ENCODE measurements around the gene ZNF280D.
"Not testable (repeated sequence)": the region's sequence is repeated elsewhere in the genome, so short reads cannot be mapped to it uniquely, and the experiment has no call there.

Gene ZNF280D, protein sequence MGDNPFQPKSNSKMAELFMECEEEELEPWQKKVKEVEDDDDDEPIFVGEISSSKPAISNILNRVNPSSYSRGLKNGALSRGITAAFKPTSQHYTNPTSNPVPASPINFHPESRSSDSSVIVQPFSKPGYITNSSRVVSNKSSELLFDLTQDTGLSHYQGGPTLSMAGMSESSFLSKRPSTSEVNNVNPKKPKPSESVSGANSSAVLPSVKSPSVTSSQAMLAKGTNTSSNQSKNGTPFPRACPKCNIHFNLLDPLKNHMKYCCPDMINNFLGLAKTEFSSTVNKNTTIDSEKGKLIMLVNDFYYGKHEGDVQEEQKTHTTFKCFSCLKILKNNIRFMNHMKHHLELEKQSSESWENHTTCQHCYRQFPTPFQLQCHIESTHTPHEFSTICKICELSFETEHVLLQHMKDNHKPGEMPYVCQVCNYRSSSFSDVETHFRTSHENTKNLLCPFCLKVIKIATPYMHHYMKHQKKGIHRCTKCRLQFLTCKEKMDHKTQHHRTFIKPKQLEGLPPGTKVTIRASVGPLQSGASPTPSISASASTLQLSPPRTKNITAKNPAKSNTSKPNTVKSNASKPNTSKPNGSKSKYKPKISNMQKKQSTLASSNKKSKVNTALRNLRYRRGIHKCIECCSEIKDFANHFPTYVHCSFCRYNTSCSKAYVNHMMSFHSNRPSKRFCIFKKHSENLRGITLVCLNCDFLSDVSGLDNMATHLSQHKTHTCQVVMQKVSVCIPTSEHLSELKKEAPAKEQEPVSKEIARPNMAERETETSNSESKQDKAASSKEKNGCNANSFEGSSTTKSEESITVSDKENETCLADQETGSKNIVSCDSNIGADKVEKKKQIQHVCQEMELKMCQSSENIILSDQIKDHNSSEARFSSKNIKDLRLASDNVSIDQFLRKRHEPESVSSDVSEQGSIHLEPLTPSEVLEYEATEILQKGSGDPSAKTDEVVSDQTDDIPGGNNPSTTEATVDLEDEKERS

DNA sequence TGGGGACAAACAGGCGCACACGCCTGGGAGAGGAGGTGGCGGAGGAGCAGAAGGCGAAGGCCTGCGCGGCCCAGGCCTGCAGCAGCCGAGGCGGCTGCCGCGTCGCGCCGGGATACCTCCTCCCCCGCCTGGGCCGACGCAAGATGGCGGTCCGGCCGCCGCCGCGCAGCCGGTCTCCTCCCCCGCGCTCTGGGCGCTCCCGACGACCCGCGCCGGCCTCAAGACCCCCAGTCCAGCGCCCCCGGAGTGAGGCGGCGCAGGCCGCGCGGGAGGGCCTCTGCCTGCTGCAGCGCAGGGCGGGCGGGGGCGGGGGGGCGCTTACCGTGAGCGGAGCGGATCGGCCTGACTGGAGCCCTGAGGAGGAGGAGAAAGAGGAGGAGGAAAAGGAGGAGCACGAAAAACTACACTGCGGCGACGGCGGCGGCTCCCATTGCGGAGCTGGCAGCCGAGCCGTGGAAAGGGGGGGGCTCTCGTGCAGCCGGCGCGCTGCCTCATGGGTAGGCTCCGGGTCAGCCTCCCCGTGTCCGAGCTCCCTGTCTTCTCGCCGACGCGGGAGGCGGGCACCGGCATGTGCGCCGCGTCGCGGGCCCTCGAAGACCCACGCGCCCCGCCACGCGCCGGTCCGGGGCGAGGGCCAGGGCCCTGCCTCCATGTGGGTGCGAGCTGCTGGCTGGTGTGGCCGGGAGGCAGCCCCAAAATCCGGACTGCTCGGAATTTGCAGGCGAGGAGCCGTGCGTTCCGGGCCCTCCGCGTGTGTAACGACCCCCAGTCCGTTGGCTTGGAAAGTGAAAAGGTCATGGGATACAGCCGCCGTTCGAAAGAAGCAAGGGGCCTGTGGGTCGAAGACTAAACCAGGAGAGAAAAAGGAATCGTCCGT, at the start of gene ZNF280D:
TSS of gene ZNF280D (minus strand) at position 374 of the 877 bp plus-strand sequence. CDS start 26,400 bp downstream, outside the sequence.
- peak; percentile 89 for DNase-seq (ENCODE audit: low spot score)

DNA sequence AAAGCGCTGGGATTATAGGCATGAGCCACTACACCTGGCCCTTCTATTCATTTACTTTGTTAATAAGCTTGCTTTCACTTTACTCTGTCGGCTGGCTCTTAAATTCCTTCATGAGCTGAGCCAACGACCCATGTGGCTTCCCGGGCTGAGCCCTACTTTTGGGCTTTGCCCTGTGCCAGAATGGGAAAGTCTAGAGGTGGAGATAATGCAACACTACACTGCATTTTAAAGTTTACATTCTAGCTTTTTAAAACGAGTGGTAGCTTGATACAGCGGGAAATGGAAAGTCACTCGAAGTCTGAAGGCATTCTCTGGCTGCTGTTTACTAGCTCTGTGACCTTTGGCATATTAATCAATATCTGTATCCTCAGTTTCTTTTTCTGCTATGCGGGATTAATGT, 49.0 kb upstream of the ZNF280D start:
- DNase-seq (ENCODE audit: low spot score), result no peak

DNA sequence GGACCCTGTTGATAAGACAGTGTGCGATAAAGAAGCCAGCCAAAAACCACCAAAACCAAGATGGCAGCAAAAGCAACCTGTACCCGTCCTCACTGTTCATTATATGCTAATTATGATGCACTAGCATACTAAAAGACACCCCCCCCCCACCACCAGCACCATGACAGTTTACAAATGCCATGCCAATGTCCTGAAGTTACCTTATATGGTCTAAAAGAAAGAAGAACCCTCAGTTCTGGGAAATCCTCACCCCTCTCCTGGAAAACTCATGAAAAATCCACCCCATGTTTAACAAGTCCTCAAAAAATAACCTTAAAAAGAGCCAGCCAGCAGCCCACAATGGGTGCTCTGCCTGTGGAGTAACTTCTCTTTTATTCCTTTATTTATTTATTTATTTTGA, 48.4 kb upstream of the ZNF280D start:
- no peak for DNase-seq (ENCODE audit: low spot score)

DNA sequence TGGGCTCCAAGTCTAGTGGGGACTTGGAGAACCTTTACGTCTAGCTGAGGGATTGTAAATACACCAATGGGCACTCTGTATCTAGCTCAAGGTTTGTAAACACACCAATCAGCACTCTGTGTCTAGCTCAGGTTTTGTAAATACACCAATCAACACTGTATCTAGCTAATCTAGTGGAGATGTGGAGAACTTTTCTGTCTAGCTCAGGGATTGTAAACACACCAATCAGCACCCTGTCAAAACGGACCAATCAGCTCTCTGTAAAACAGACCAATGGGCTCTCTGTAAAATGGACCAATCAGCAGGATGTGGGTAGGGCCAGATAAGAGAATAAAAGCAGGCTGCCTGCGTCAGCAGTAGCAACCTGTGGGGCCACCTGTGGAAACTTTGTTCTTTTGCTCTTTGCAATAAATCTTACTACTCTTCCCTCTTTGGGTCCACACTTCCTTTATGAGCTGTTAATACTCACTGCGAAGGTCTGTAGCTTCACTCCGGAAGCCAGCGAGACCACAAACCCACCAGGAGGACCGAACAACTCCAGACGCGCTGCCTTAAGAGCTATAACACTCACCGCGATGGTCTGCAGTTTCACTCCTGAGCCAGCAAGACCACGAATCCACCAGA, 46.9 kb upstream of the ZNF280D start:
- not testable (repeated sequence) for DNase-seq (ENCODE audit: low spot score)

DNA sequence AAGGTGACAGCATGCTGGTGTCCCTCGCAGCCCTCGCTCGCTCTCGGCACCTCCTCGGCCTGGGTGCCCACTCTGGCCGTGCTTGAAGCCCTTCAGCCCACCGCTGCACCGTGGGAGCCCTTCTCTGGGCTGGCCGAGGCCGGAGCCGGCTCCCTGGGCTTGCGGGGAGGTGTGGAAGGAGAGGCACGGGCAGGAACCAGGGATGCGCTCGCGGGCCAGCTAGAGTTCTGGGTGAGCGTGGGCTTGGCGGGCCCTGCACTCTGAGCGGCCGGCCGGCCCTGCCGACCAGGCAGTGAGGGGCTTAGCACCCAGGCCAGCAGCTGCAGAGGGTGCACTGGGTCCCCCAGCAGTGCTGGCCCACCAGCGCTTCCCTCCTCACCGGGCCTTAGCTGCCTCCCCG, 46.1 kb upstream of the ZNF280D start:
- not testable (repeated sequence) for DNase-seq (ENCODE audit: low spot score)

DNA sequence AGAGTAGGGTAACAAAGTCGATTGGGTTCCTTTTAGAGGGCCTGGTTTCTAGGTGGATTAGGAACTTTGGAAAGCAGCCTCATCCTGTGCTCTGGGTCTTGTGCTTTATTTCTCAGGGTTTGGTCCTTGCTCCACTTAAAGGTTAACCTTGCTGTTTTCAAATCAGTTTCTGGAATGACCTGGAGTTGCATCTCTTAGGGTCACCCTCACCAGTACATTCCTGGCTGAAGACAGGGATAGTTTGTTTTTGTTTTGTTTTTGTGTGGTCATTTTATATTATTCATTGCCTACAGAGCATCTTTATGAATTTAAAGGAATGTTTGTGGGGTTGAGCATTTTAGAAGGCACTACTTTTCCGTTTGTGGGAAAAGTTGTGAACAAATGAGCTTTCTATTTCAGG, 45.5 kb upstream of the ZNF280D start:
- no peak for DNase-seq (ENCODE audit: low spot score)

DNA sequence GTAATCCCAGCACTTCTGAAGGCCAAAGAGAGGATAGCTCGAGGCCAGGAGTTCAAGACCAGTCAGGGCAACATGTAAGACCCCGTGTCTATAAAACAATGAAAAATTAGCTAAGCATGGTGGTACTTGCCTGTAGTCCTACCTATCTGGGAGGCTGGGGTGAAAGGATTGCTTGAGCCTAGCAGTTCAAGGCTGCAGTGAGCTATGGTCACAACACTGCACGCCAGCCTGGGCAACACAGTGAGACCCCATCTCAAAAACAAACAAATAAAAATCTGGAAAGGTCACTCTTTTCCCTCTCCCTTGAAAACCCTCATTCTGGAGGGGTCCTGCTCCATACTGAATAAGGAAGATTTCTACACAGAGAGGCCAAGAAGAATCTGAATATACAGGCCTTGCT, 43.5 kb upstream of the ZNF280D start:
- DNase-seq (ENCODE audit: low spot score), result no peak

DNA sequence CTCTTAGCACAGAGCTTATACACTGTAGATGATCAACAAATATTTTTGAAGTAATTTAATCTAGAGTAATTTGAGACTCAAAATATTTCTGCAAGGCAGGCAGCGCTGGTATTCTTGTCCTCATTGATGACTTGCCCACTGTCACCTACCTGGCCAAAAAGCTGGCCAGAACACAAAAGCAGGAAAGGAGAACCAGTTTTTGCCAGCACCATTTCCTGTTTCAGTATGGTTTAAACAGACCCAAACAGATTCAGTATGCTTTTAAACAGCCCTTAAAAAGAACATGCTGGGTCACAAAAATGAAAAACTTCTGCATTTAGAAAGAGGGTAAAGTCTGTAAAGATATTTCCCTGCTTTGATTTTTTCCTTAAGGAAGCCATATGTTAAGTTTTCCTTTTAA, 42.3 kb upstream of the ZNF280D start:
- no peak for DNase-seq (ENCODE audit: low spot score)

DNA sequence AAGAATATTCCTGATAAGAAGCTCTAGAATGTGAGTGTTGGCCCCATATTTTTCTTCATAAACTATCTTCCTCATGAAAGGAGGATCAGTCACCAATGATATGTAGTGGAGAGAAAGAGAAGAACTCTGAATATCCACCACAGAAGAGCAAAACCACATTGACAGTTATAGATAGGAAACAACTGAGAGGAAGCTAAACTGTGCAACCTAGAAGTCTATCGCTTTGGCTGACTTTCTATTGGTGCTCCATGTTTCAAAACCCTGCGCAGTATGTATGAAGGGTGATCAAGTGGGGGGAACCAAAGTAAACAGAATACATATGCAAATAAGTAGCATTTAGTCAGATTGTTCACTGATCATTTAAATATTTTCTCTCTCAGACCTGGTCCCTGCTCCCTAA, 41.0 kb upstream of the ZNF280D start:
- no peak for DNase-seq (ENCODE audit: low spot score)

DNA sequence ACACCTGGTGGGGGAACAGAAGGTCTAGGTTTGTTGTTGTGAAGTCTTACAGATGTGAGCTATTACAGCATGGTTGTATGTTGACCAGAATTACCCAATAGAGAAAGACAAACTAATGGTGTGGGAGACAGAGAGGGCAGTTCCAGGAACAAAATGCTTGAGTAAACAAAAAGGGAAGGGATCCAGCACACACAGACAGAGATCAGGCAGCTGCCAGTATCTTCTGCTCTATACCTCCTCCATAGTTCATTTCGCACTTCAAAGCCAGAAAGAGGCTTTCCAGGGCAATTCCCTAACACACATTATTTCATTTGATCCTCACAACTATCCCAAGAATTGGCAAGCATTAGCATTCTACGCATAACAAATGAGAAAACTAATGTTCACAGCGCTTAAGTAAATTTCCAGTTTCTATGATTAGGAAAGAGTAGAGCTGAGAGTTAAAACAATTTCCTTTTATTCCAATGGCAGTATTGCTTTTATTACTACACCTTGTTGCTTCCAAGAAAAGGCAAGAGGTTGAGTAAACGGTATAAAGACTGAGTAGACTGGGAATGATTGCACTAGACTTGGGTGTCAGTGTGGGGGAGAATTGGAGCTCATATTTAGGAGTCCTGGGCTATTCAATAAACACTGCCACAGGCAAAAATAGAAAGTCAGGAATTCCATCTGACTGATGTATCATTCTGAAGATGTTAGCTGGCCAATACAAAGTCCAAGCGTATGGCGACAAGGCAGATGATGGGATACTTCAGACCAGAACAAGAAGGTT, 39.7 kb upstream of the ZNF280D start:
- no peak for DNase-seq (ENCODE audit: low spot score)

DNA sequence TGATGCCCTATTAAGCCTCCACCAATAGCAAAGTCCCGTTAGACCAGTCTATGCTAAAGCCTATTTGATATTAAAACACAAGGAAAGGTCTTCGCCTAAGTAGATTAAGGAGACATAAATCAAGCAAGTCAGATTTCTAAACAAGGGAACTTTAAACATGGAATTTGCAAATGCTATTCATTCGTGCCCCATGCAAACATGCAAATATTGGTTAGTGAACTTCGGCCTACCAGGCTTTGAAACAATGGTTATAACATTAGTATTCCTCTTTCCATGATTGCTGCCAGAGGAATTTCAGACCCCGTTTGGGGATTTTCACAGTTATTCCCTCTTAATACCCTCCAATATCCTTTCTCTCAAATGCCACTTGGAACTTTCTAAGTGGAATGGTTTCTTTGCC, 36.9 kb upstream of the ZNF280D start:
- DNase-seq (ENCODE audit: low spot score), result peak; percentile 18

DNA sequence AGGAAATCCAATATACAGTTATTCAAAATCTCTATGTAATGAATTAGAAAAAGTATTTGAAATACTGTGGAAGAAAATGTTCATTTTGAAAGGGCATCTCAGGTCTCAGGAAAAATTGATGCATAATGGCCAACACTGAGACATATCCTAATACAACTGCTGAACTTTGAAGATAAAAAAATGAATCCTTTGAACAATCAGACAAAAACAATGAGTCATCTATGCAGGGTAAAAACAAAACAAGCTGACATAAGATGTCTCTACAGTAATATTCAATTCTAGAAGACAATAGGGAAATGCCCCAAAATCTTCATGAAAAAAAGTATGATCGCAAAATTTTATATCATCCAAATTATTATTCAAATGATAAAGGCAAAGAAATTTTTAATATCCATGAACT, 34.0 kb upstream of the ZNF280D start:
- DNase-seq (ENCODE audit: low spot score), result no peak

DNA sequence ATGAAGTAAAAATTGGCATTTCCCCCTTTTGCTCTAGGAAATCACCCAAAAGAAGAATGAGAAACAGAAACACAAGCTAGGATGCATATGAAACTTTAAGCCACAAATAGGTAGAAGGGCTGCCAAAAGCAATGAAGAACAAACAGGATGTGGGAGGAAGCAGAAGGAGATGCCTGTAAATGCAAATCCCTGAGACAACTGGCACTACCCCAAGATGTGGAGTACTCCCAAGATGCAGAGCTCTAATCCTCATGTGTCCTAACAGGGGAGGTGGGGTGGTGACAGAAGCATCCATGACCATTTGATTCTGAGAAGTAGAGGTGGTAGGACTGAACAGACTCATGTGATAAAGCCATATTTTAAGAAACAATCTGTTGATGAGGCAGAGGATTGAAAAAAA, 31.9 kb upstream of the ZNF280D start:
- DNase-seq (ENCODE audit: low spot score), result peak; percentile 26

DNA sequence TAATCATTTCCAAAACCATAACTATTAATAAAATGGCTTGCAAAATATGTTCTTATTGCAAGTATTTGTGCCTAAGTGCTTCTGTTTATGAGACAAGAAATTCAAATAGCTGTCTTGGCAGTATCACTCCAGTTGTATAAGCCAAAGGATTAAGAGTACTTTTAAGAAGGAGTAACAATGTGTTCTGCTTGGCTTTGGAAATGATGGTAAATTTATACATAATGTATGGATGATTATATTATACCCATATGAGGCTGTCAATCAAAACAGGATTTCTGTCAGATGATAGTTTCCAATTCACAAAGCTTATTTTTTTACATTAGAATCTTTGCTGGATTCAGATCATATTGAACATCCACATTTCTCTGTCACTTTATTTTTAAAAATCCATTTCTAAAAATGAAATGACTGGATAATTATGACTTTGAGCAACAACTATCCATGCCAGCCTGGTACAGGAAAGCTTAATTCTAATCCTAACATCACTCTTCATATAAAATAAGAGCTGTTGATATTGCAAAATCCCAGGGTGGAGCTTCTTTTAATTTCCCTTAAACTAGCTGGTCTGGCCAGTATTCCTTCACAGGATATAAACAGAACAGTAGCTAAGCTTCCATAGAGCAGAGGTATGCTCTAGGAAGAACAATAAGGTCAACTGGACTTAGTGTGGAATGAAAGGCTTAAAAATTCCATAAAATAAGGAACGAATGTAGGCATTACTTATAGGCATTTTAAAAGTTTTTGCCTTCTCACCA, 30.0 kb upstream of the ZNF280D start:
- no peak for DNase-seq (ENCODE audit: low spot score)

DNA sequence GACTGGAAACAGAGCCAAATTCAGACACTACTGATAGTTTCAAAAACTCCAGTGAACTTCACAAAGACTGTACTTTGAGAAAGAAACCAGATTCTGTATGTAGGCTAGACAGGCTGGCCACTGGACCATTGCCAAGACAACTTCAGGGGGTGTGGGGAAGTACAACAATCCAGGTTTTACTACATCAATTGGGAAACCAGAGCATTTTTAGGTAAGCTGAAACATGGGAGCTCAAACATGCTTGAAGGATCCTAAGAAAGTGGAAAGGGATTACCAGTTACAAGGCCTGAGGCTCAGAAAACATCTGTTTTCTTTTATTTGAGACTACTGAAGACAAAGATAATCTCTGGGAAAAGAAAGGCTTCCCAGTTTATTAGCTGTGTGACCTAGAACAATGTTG, 26.9 kb upstream of the ZNF280D start:
- no peak for DNase-seq (ENCODE audit: low spot score)

DNA sequence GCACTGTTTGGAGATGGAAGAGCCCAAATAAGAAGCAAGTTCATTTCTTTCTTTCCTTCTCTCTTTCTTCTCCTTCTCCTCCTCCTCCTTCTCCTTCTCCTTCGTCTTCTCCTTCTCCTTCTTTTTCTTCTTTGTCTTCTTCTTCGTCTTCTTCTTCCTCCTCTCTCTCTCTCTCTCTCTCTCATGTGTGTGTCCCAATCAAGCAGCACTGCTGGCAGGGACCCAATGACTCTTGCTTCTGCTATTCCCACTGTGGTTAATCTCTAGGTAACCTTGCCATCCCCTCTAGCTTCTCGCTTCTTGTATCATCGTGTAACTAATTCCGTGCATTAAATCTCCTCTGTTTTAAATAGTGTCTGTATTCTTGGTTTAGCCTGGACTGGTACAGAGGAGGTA, 26.1 kb upstream of the ZNF280D start:
- DNase-seq (ENCODE audit: low spot score), result no peak

DNA sequence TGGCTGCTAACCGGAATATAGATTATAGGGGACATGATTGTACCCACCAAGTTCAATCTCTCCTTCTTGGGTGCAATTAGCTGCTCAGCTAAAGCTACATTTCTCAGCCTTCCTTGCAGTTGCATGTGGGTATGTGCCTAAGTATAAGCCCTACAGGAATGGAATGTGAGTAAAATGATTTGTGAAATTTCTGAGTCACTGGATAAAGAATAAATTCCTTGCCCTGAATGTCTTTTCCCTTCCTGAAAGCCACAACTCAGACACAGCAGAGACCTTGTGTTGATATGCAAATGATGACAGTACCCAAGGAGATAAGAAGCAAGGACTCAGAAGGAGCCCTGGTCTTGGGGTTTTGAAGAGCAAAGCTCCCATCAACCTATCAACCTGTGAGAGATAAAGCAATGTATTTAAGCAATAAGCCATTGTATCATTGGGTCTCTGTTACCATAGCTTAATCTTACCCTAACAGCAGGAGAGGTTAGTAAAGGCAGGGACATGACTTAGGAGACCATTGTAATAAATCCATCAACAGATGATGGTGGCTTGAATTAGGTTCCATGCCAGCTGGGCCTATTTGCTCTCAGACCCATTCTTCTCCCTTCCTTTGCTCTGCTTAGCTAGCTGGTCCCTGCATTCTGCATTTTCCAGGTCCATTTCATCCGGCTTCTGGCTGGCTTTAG, 25.6 kb upstream of the ZNF280D start:
- no peak for DNase-seq (ENCODE audit: low spot score)

DNA sequence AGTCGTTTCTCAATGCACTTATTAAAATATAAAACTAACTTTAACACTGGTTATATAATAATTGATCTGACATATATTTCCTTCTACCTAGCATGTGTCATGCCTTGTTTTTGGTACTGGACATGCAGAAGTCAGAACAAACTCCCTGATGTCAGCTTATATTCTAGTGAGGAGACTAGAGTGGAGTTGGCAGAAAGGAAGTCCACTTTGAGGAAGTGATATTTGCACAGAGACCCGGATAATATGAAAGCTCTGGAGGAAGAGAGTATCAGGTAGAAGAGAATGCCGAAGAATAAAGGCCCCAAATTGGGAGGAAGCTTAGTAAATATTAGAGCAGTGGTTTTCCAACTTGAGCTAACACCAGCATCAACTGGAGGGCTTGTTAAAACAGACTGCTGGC, 24.6 kb upstream of the ZNF280D start:
- DNase-seq (ENCODE audit: low spot score), result no peak

DNA sequence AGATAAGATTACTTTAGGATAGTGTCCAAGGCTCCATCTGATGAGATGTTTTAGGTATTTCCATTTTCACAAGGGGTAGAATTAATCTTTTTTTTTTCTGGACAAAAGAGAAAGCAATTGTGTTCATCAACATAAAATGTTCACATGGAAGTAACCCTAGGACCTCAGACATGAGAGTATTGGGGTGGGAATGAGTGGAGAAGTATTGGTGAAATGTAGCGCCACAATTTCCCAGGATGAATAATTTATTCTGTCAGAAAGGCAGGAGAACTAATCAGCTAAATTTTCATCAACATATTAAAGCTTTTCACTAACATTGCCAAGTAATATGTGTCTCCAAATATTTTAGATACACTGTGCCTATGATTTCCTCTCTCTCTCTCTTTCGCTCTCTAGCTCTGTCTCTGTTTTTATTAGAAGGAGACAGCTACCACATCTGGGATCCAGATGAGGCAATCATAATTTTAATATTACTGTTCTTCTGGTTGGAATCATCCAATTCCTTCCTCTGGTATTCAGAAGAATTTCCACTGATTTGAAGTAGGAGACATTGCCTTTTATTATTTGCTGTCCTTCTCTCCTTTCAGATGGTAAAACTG, 21.6 kb upstream of the ZNF280D start:
- no peak for DNase-seq (ENCODE audit: low spot score)

Data from D341Med (cell line).